ENCODE results near the gene HECTD4. TPM values are rescaled to one million over a fixed set of nuclear protein-coding genes. Genes with fewer than 3 reads are reported as not detected.
"Not testable (repeated sequence)": the region's sequence is repeated elsewhere in the genome, so short reads cannot be mapped to it uniquely, and the experiment has no call there.

Gene HECTD4
- total RNA-seq, 1 donor from 2014 or later: 10.4 TPM

- DNase-seq (ENCODE audit: low read depth): no peak
- no peak for TF ChIP-seq CTCF (conservative IDR thresholded peaks at IDR 0.05; ENCODE audit: low read depth, low read length)
- no peak overlapping the region for H3K4me3 ChIP-seq (ENCODE audit: low read depth, low read length)
Observed at GRCh38 chr12:112401903-112402498, 19.8 kb upstream of the HECTD4 start.

- no peak for TF ChIP-seq CTCF (conservative IDR thresholded peaks at IDR 0.05; ENCODE audit: low read depth, low read length)
- no peak for DNase-seq (ENCODE audit: low read depth)
- H3K4me3 ChIP-seq (ENCODE audit: low read depth, low read length): no peak overlapping the region
Observed at GRCh38 chr12:112401054-112401453, 18.8 kb upstream of the HECTD4 start.

GRCh38 chr12:112393328-112393727 is 11.1 kb upstream of the HECTD4 start:
- TF ChIP-seq CTCF (conservative IDR thresholded peaks at IDR 0.05; ENCODE audit: low read depth, low read length): no peak
- H3K4me3 ChIP-seq (ENCODE audit: low read depth, low read length): no peak overlapping the region
- no peak for DNase-seq (ENCODE audit: low read depth)

GRCh38 chr12:112389922-112390654 is 7.9 kb upstream of the HECTD4 start:
- not testable (repeated sequence) for H3K4me3 ChIP-seq (ENCODE audit: low read depth, low read length); DNase-seq (ENCODE audit: low read depth)

GRCh38 chr12:112389228-112389627 is 7.0 kb upstream of the HECTD4 start:
- no peak for DNase-seq (ENCODE audit: low read depth)
- no peak overlapping the region for H3K4me3 ChIP-seq (ENCODE audit: low read depth, low read length)
- TF ChIP-seq CTCF (conservative IDR thresholded peaks at IDR 0.05; ENCODE audit: low read depth, low read length): no peak

GRCh38 chr12:112386726-112387125 is 4.5 kb upstream of the HECTD4 start:
- no peak for DNase-seq (ENCODE audit: low read depth)
- no peak for TF ChIP-seq CTCF (conservative IDR thresholded peaks at IDR 0.05; ENCODE audit: low read depth, low read length)
- no peak overlapping the region for H3K4me3 ChIP-seq (ENCODE audit: low read depth, low read length)

- DNase-seq (ENCODE audit: low read depth): no peak
- peak overlapping the region; percentile 62 for H3K4me3 ChIP-seq (ENCODE audit: low read depth, low read length)
- no peak for TF ChIP-seq CTCF (conservative IDR thresholded peaks at IDR 0.05; ENCODE audit: low read depth, low read length)
Observed at GRCh38 chr12:112382866-112383265, 635 bp upstream of the HECTD4 start.

Measured in epithelial cell of proximal tubule (primary cell).